ENCODE results near the gene CYB5R3. TPM values are rescaled to one million over a fixed set of nuclear protein-coding genes. Genes with fewer than 3 reads are reported as not detected.

The CYB5R3 gene
- polyA plus RNA-seq, 4 donors: 70.0 to 174 (median 118) TPM

- FAIRE-seq: no peak
- Histone ChIP-seq H3K27me3 (ENCODE audit: control insufficient read depth in 3 of 3, insufficient read depth in 3 of 3, low read length in 3 of 3) (no peaks in the 10 kb centered on the region), H3K9me3 (ENCODE audit: control insufficient read depth in 2 of 2, insufficient read depth in 1 of 2, low read depth in 1 of 2, low read length in 1 of 2) (no peaks in the 10 kb centered on the region), H3K36me3 (ENCODE audit: control insufficient read depth in 3 of 3, insufficient read depth in 2 of 3, low read depth in 1 of 3, low read length in 3 of 3) (peaks cover 2 to 67% (median 11%) of the 10 kb centered on the region in 3 donors), H3K27ac (ENCODE audit: low read depth in 1 of 3, low read length in 2 of 3) (no peak overlapping the region), H3K4me1 (ENCODE audit: control insufficient read depth in 3 of 3, insufficient read depth in 2 of 3, low read depth in 1 of 3, low read length in 2 of 3) (peaks cover 0 to 2% (median under 1%) of the 10 kb centered on the region in 3 donors), H3K4me3 (ENCODE audit: low read depth in 1 of 3, low read length in 3 of 3) (no peak overlapping the region)
- WGBS, 3 donors: 93 to 97% (median 96%) methylated on average over 15 to 17 of the region's 17 CpGs
- DNase-seq: no peak
These were observed 12.7 kb downstream of the CYB5R3 start for GRCh38 chr22:42636506-42636905.

GRCh38 chr22:42635531-42635930, 13.7 kb downstream of the CYB5R3 start:
- H3K27ac ChIP-seq (ENCODE audit: low read depth in 1 of 3, low read length in 2 of 3): peak overlapping the region in 1 of 3 donors; percentile 32
- peaks cover 9 to 70% (median 11%) of the 10 kb centered on the region in 3 donors for H3K36me3 ChIP-seq (ENCODE audit: control insufficient read depth in 3 of 3, insufficient read depth in 2 of 3, low read depth in 1 of 3, low read length in 3 of 3)
- no peaks in the 10 kb centered on the region for H3K9me3 ChIP-seq (ENCODE audit: control insufficient read depth in 2 of 2, insufficient read depth in 1 of 2, low read depth in 1 of 2, low read length in 1 of 2)
- H3K4me1 ChIP-seq (ENCODE audit: control insufficient read depth in 3 of 3, insufficient read depth in 2 of 3, low read depth in 1 of 3, low read length in 2 of 3): peaks cover 0 to 2% (median 0%) of the 10 kb centered on the region in 3 donors
- FAIRE-seq (no peak), DNase-seq (peak in 1 of 2 donors; percentile 28)
- no peaks in the 10 kb centered on the region for H3K27me3 ChIP-seq (ENCODE audit: control insufficient read depth in 3 of 3, insufficient read depth in 3 of 3, low read length in 3 of 3)
- H3K4me3 ChIP-seq (ENCODE audit: low read depth in 1 of 3, low read length in 3 of 3): no peak overlapping the region
- 66 to 81% (median 72%) methylated on average over 3 of the region's 3 CpGs for WGBS, 3 donors

- DNase-seq (no peak), FAIRE-seq (no peak)
- Histone ChIP-seq H3K4me3 (ENCODE audit: low read depth in 1 of 3, low read length in 3 of 3) (no peak overlapping the region), H3K4me1 (ENCODE audit: control insufficient read depth in 3 of 3, insufficient read depth in 2 of 3, low read depth in 1 of 3, low read length in 2 of 3) (peaks cover 0 to 2% (median 0%) of the 10 kb centered on the region in 3 donors), H3K27ac (ENCODE audit: low read depth in 1 of 3, low read length in 2 of 3) (no peak overlapping the region), H3K36me3 (ENCODE audit: control insufficient read depth in 3 of 3, insufficient read depth in 2 of 3, low read depth in 1 of 3, low read length in 3 of 3) (peaks cover 13 to 91% (median 14%) of the 10 kb centered on the region in 3 donors), H3K9me3 (ENCODE audit: control insufficient read depth in 2 of 2, insufficient read depth in 1 of 2, low read depth in 1 of 2, low read length in 1 of 2) (no peaks in the 10 kb centered on the region), H3K27me3 (ENCODE audit: control insufficient read depth in 3 of 3, insufficient read depth in 3 of 3, low read length in 3 of 3) (no peaks in the 10 kb centered on the region)
- 88 to 95% (median 94%) methylated on average over 9 of the region's 9 CpGs for WGBS, 3 donors
These were observed 16.2 kb downstream of the CYB5R3 start for GRCh38 chr22:42633013-42633412.

- Histone ChIP-seq H3K9me3 (ENCODE audit: control insufficient read depth in 2 of 2, insufficient read depth in 1 of 2, low read depth in 1 of 2, low read length in 1 of 2) (no peaks in the 10 kb centered on the region), H3K4me3 (ENCODE audit: low read depth in 1 of 3, low read length in 3 of 3) (no peak overlapping the region), H3K27me3 (ENCODE audit: control insufficient read depth in 3 of 3, insufficient read depth in 3 of 3, low read length in 3 of 3) (no peaks in the 10 kb centered on the region), H3K4me1 (ENCODE audit: control insufficient read depth in 3 of 3, insufficient read depth in 2 of 3, low read depth in 1 of 3, low read length in 2 of 3) (peaks cover 0 to 2% (median 0%) of the 10 kb centered on the region in 3 donors), H3K27ac (ENCODE audit: low read depth in 1 of 3, low read length in 2 of 3) (no peak overlapping the region), H3K36me3 (ENCODE audit: control insufficient read depth in 3 of 3, insufficient read depth in 2 of 3, low read depth in 1 of 3, low read length in 3 of 3) (peaks cover 14 to 92% (median 19%) of the 10 kb centered on the region in 3 donors)
- FAIRE-seq (no peak), DNase-seq (no peak)
- 86 to 91% (median 88%) methylated on average over 13 of the region's 13 CpGs for WGBS, 3 donors
These were observed 17.1 kb downstream of the CYB5R3 start for GRCh38 chr22:42632096-42632495.

GRCh38 chr22:42630901-42631602, 18.1 kb downstream of the CYB5R3 start:
- Histone ChIP-seq H3K27me3 (ENCODE audit: control insufficient read depth in 3 of 3, insufficient read depth in 3 of 3, low read length in 3 of 3) (no peaks in the 10 kb centered on the region), H3K36me3 (ENCODE audit: control insufficient read depth in 3 of 3, insufficient read depth in 2 of 3, low read depth in 1 of 3, low read length in 3 of 3) (peaks cover 18 to 94% (median 22%) of the 10 kb centered on the region in 3 donors), H3K27ac (ENCODE audit: low read depth in 1 of 3, low read length in 2 of 3) (no peak overlapping the region), H3K4me3 (ENCODE audit: low read depth in 1 of 3, low read length in 3 of 3) (no peak overlapping the region), H3K9me3 (ENCODE audit: control insufficient read depth in 2 of 2, insufficient read depth in 1 of 2, low read depth in 1 of 2, low read length in 1 of 2) (no peaks in the 10 kb centered on the region), H3K4me1 (ENCODE audit: control insufficient read depth in 3 of 3, insufficient read depth in 2 of 3, low read depth in 1 of 3, low read length in 2 of 3) (peaks cover 0 to 2% (median 0%) of the 10 kb centered on the region in 3 donors)
- 91 to 93% (median 92%) methylated on average over 28 of the region's 28 CpGs for WGBS, 3 donors
- FAIRE-seq (no peak), DNase-seq (no peak)

- no peaks in the 10 kb centered on the region for H3K4me1 ChIP-seq (ENCODE audit: control insufficient read depth in 3 of 3, insufficient read depth in 2 of 3, low read depth in 1 of 3, low read length in 2 of 3)
- no peak for FAIRE-seq
- no peaks in the 10 kb centered on the region for H3K9me3 ChIP-seq (ENCODE audit: control insufficient read depth in 2 of 2, insufficient read depth in 1 of 2, low read depth in 1 of 2, low read length in 1 of 2)
- H3K36me3 ChIP-seq (ENCODE audit: control insufficient read depth in 3 of 3, insufficient read depth in 2 of 3, low read depth in 1 of 3, low read length in 3 of 3): peaks cover 13 to 94% (median 25%) of the 10 kb centered on the region in 3 donors
- H3K27ac ChIP-seq (ENCODE audit: low read depth in 1 of 3, low read length in 2 of 3): no peak overlapping the region
- no peaks in the 10 kb centered on the region for H3K27me3 ChIP-seq (ENCODE audit: control insufficient read depth in 3 of 3, insufficient read depth in 3 of 3, low read length in 3 of 3)
- 94 to 98% (median 97%) methylated on average over 18 of the region's 18 CpGs for WGBS, 3 donors
- no peak overlapping the region for H3K4me3 ChIP-seq (ENCODE audit: low read depth in 1 of 3, low read length in 3 of 3)
- DNase-seq: no peak
These were observed 19.0 kb downstream of the CYB5R3 start for GRCh38 chr22:42630211-42630610.

- peaks cover 13 to 98% (median 25%) of the 10 kb centered on the region in 3 donors for H3K36me3 ChIP-seq (ENCODE audit: control insufficient read depth in 3 of 3, insufficient read depth in 2 of 3, low read depth in 1 of 3, low read length in 3 of 3)
- 89 to 93% (median 89%) methylated on average over 9 of the region's 9 CpGs for WGBS, 3 donors
- no peaks in the 10 kb centered on the region for H3K9me3 ChIP-seq (ENCODE audit: control insufficient read depth in 2 of 2, insufficient read depth in 1 of 2, low read depth in 1 of 2, low read length in 1 of 2)
- FAIRE-seq (no peak), DNase-seq (no peak)
- H3K27me3 ChIP-seq (ENCODE audit: control insufficient read depth in 3 of 3, insufficient read depth in 3 of 3, low read length in 3 of 3): no peaks in the 10 kb centered on the region
- H3K4me3 ChIP-seq (ENCODE audit: low read depth in 1 of 3, low read length in 3 of 3): no peak overlapping the region
- H3K27ac ChIP-seq (ENCODE audit: low read depth in 1 of 3, low read length in 2 of 3): no peak overlapping the region
- peaks cover 0 to 9% (median 0%) of the 10 kb centered on the region in 3 donors for H3K4me1 ChIP-seq (ENCODE audit: control insufficient read depth in 3 of 3, insufficient read depth in 2 of 3, low read depth in 1 of 3, low read length in 2 of 3)
These were observed 21.2 kb downstream of the CYB5R3 start for GRCh38 chr22:42627981-42628380.

GRCh38 chr22:42626951-42627625, 22.1 kb downstream of the CYB5R3 start:
- H3K27ac ChIP-seq (ENCODE audit: low read depth in 1 of 3, low read length in 2 of 3): no peak overlapping the region
- H3K36me3 ChIP-seq (ENCODE audit: control insufficient read depth in 3 of 3, insufficient read depth in 2 of 3, low read depth in 1 of 3, low read length in 3 of 3): peaks cover 13 to 98% (median 25%) of the 10 kb centered on the region in 3 donors
- H3K4me1 ChIP-seq (ENCODE audit: control insufficient read depth in 3 of 3, insufficient read depth in 2 of 3, low read depth in 1 of 3, low read length in 2 of 3): peaks cover 0 to 11% (median 0%) of the 10 kb centered on the region in 3 donors
- FAIRE-seq: no peak
- no peaks in the 10 kb centered on the region for H3K27me3 ChIP-seq (ENCODE audit: control insufficient read depth in 3 of 3, insufficient read depth in 3 of 3, low read length in 3 of 3)
- no peak overlapping the region for H3K4me3 ChIP-seq (ENCODE audit: low read depth in 1 of 3, low read length in 3 of 3)
- no peaks in the 10 kb centered on the region for H3K9me3 ChIP-seq (ENCODE audit: control insufficient read depth in 2 of 2, insufficient read depth in 1 of 2, low read depth in 1 of 2, low read length in 1 of 2)
- no peak for DNase-seq
- 95% methylated on average over 21 to 25 of the region's 25 CpGs for WGBS, 3 donors
